Uterus (tissue), 4 donors: ENCODE results near the gene DMGDH. TPM values are rescaled to one million over a fixed set of nuclear protein-coding genes. Genes with fewer than 3 reads are reported as not detected.
A peak's percentile ranks its signal among the peaks of the same experiment; 100 is the strongest.
"Not testable (repeated sequence)": the region's sequence is repeated elsewhere in the genome, so short reads cannot be mapped to it uniquely, and the experiment has no call there.

Experiments used
- DNase-seq, 2 donors: peaks; one replicate each; pipeline ENCODE4 v3.0.0-alpha.2; 2019 to 2020
- H3K27ac ChIP-seq, 2 donors: fragments of 200-600 bp; sonication (generic); 1 replicate in 1 of 2; 2 replicates in 1 of 2; pipeline ENCODE4 v1.5.1; 2016 to 2018
- H3K27me3 ChIP-seq, 2 donors: fragments of 200-600 bp; sonication (generic); one replicate each; pipeline ENCODE4 v1.5.1; 2018 to 2019; ENCODE audit warnings: control low read depth in 1 of 2
- H3K36me3 ChIP-seq, 2 donors: fragments of 200-600 bp; sonication (generic); one replicate each; pipeline ENCODE4 v1.5.1; 2019; ENCODE audit warnings: control low read depth in 1 of 2
- H3K4me1 ChIP-seq, 2 donors: fragments of 200-600 bp; sonication (generic); one replicate each; pipeline ENCODE4 v1.5.1; 2018 to 2019; ENCODE audit warnings: control low read depth in 1 of 2
- H3K4me3 ChIP-seq, 2 donors: fragments of 200-600 bp; sonication (generic); 1 replicate in 1 of 2; 2 replicates in 1 of 2; pipeline ENCODE4 v1.5.1; 2018 to 2019; ENCODE audit warnings: mild to moderate bottlenecking in 1 of 2
- H3K9me3 ChIP-seq, 2 donors: fragments of 200-600 bp; sonication (generic); one replicate each; pipeline ENCODE4 v1.5.1; 2019; ENCODE audit warnings: control low read depth in 1 of 2
- CTCF ChIP-seq, 4 experiments: fragments of 200-600 bp in 2 of 4; fragments of 450-650 bp in 2 of 4; sonication (generic) in 2 of 4; IDR thresholded peaks; one replicate each; pipeline ENCODE4 v1.5.1; 2016 to 2019; ENCODE audit warnings: antibody characterized with exemption in 4 of 4, mild to moderate bottlenecking in 2 of 4, moderate library complexity in 1 of 4
- POLR2A ChIP-seq, 2 donors: fragments of 450-650 bp; IDR thresholded peaks; one replicate each; pipeline ENCODE4 v1.6.1; 2016; ENCODE audit warnings: antibody characterized with exemption in 2 of 2, mild to moderate bottlenecking in 1 of 2, moderate library complexity in 1 of 2
- intact Hi-C: fragments of 100-400 bp; cut with DNase I; formaldehyde crosslinking; loops from one replicate; pipeline ENCODE4 v1.15.1; 2023; ENCODE audit warnings: low total_unique reads
- total RNA-seq, 4 donors: library from RNA; depleted of rRNA in 3 of 4; stranded (reverse); fragments of >200 nt in 3 of 4; gene quantifications; one replicate each; pipeline versions ENCODE4 v1.1.0 to v1.2.4, GENCODE V29; 2014 to 2023
- donor health status: DM: yes; HTN: yes; CAD: no.

The DMGDH gene
- total RNA-seq, 4 donors from 2014 or later = 2.8 to 5.7 TPM; not detected in 2

DNA sequence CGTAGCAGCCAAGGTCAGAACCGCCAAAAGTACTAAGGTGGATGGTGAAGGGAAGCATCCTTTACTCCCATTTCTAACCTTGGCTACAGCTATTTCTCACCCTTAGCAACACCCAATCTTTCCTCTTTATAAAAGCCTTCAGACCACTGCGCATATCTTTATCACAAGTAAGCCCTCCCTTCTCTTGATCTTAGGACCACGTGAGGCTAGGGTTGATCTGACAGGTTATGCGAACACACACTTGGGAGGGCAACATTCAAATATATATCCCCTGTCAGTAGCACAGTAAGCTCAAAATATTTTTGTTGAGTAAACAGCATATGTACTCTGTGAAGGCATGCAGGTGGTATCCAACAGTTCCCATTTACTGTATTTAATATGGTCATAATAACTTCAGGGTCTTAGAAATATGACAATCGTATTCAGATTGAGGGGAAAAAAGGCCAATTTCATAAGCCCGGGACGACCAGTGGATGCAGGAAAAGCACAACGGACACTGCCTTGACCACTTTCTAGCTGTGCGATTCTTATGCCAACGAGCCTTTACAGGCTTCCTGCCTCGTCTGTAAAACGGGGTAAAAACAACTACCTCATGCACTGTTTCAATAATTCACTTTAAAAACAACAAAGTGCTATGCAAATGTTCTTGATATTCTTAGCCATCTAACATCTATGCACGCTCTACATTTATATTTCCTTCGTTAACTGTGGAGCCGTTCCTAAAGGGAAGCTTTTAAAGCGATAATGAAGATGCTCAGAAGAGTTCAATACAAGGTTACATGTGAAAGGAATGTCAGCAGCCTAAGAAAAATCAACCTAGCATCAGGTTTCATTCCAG lies 85.7 kb downstream of the DMGDH start:
- H3K4me1 ChIP-seq = peaks cover 0 to 9% of the 10 kb centered on the region in 2 donors
- peak overlapping the region; percentile 100 for H3K27ac ChIP-seq
- no peaks in the 10 kb centered on the region for H3K9me3 ChIP-seq
- peak overlapping the region; percentile 71 to 98 for H3K4me3 ChIP-seq
- TF ChIP-seq POLR2A (IDR thresholded peaks at IDR 0.05) (no peak), CTCF (IDR thresholded peaks at IDR 0.05) (no peak)
- H3K27me3 ChIP-seq = no peaks in the 10 kb centered on the region
- no peaks in the 10 kb centered on the region for H3K36me3 ChIP-seq
- intact Hi-C loops = no loop called here
- DNase-seq = no peak

- H3K4me1 ChIP-seq, DNase-seq, H3K9me3 ChIP-seq, H3K27me3 ChIP-seq, H3K36me3 ChIP-seq, H3K4me3 ChIP-seq, intact Hi-C loops: not testable (repeated sequence)
- peak overlapping the region; percentile 100 for H3K27ac ChIP-seq
Measured at GRCh38 chr5:78983194-78983593, 86.3 kb downstream of the DMGDH start.

GRCh38 chr5:78979909-78980308 lies 89.6 kb downstream of the DMGDH start:
- Histone ChIP-seq H3K27ac (no peak overlapping the region), H3K9me3 (no peaks in the 10 kb centered on the region), H3K4me3 (no peak overlapping the region), H3K36me3 (no peaks in the 10 kb centered on the region), H3K27me3 (no peaks in the 10 kb centered on the region), H3K4me1 (peaks cover 0 to 3% of the 10 kb centered on the region in 2 donors)
- DNase-seq = no peak
- TF ChIP-seq CTCF (IDR thresholded peaks at IDR 0.05) = no peak
- no peak for TF ChIP-seq POLR2A (IDR thresholded peaks at IDR 0.05)
- intact Hi-C loops = no loop called here

DNA sequence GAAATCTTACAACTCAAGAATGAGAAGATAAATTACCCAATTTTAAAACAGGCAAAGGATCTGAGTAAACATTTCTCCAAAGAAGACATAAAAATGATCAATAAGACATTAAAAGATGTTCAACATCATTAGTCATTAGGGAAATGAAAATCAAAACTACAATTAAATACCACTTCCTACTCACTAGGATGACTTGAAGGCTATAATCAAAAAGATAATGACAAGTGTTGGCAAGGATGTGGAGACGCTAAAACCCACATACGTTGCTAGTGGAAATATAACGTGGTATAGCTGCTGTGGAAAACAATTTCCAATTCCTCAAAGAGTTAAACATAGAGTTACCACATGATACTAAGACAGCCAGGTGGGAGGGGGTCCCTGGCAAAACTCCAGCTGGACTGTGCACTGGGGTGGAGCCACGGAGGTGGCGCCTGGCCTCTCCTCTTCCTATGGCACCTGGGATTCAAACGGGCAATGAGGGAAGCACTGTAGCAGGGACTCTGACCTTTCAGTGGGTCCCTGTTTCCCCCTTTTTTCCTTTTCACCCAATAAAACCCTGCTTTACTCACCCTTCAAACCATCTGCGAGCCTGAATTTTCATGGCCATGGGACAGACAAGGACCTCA lies 90.2 kb downstream of the DMGDH start:
- TF ChIP-seq CTCF (IDR thresholded peaks at IDR 0.05) = no peak
- TF ChIP-seq POLR2A (IDR thresholded peaks at IDR 0.05) = no peak
- no peaks in the 10 kb centered on the region for H3K9me3 ChIP-seq
- H3K4me3 ChIP-seq = no peak overlapping the region
- peaks cover 0 to 9% of the 10 kb centered on the region in 2 donors for H3K4me1 ChIP-seq
- H3K27me3 ChIP-seq = no peaks in the 10 kb centered on the region
- no peak overlapping the region for H3K27ac ChIP-seq
- intact Hi-C loops = no loop called here
- H3K36me3 ChIP-seq = no peaks in the 10 kb centered on the region
- no peak for DNase-seq

GRCh38 chr5:78975035-78975434 lies 94.4 kb downstream of the DMGDH start:
- no peak for DNase-seq
- no peak overlapping the region for H3K4me3 ChIP-seq
- intact Hi-C loops = no loop called here
- peaks cover 10 to 13% of the 10 kb centered on the region in 2 donors for H3K4me1 ChIP-seq
- no peaks in the 10 kb centered on the region for H3K36me3 ChIP-seq
- no peaks in the 10 kb centered on the region for H3K27me3 ChIP-seq
- no peaks in the 10 kb centered on the region for H3K9me3 ChIP-seq
- H3K27ac ChIP-seq = peak overlapping the region; percentile 43 to 60
- no peak for TF ChIP-seq CTCF (IDR thresholded peaks at IDR 0.05)
